Liver (tissue), 9 donors: ENCODE data around the gene RNF225. TPM values are rescaled to one million over a fixed set of nuclear protein-coding genes. Genes with fewer than 3 reads are reported as not detected.
A peak's percentile ranks its signal among the peaks of the same experiment; 100 is the strongest.

Experiments used
- DNase-seq: peaks from one replicate; pipeline ENCODE4 v3.0.0-alpha.2; 2017; ENCODE audit warnings: low spot score
- H3K27ac ChIP-seq, 2 donors: one replicate each; pipeline ENCODE4 v1.7.0; 2013; ENCODE audit warnings: inconsistent platforms in 2 of 2, low read length in 2 of 2, control low read depth in 1 of 2, low read depth in 1 of 2, mild to moderate bottlenecking in 1 of 2
- H3K27me3 ChIP-seq, 4 donors: one replicate each; pipeline versions ENCODE4 v1.6.1 to v1.7.0; 2013; ENCODE audit warnings: low read length in 3 of 4, inconsistent platforms in 1 of 4, mild to moderate bottlenecking in 1 of 4, moderate library complexity in 1 of 4; ENCODE audit not compliant: control insufficient read depth in 4 of 4, insufficient read depth in 4 of 4
- H3K36me3 ChIP-seq, 4 donors: one replicate each; pipeline versions ENCODE4 v1.6.1 to v1.7.0; 2013; ENCODE audit warnings: low read length in 3 of 4, mild to moderate bottlenecking in 3 of 4, low read depth in 1 of 4, moderate library complexity in 1 of 4; ENCODE audit not compliant: control insufficient read depth in 4 of 4, insufficient read depth in 3 of 4
- H3K4me1 ChIP-seq, 4 donors: one replicate each; pipeline versions ENCODE4 v1.6.1 to v1.7.0; 2013; ENCODE audit warnings: low read length in 3 of 4, mild to moderate bottlenecking in 3 of 4, moderate library complexity in 1 of 4; ENCODE audit not compliant: control insufficient read depth in 4 of 4, insufficient read depth in 4 of 4
- H3K4me3 ChIP-seq, 3 donors: one replicate each; pipeline versions ENCODE4 v1.6.1 to v1.7.0; 2013; ENCODE audit warnings: low read length in 3 of 3, control low read depth in 1 of 3, low read depth in 1 of 3, mild to moderate bottlenecking in 1 of 3
- H3K9ac ChIP-seq, 2 donors: one replicate each; pipeline ENCODE4 v1.7.0; 2013; ENCODE audit warnings: low read length in 2 of 2, mild to moderate bottlenecking in 2 of 2, moderate library complexity in 2 of 2, control low read depth in 1 of 2, low read depth in 1 of 2
- H3K9me3 ChIP-seq, 4 donors: one replicate each; pipeline versions ENCODE4 v1.6.1 to v1.7.0; 2013; ENCODE audit warnings: low read length in 3 of 4; ENCODE audit not compliant: control insufficient read depth in 4 of 4
- EGR1 ChIP-seq, 2 donors: IDR thresholded peaks; 2 replicates each; pipeline ENCODE4 v1.6.1; 2016 to 2018; ENCODE audit warnings: antibody characterized with exemption in 2 of 2, low read depth in 2 of 2
- FOXA1 ChIP-seq: IDR thresholded peaks from 2 replicates; pipeline ENCODE4 v1.6.1; 2016; ENCODE audit warnings: antibody characterized with exemption
- FOXA2 ChIP-seq: IDR thresholded peaks from 2 replicates; pipeline ENCODE4 v1.6.1; 2016; ENCODE audit warnings: antibody characterized with exemption
- GABPA ChIP-seq, 2 donors: IDR thresholded peaks in 1 of 2; conservative IDR thresholded peaks in 1 of 2; 2 replicates each; pipeline ENCODE4 v1.6.1; 2016; ENCODE audit warnings: antibody characterized with exemption in 2 of 2, mild to moderate bottlenecking in 1 of 2, moderate library complexity in 1 of 2
- HNF4A ChIP-seq, 2 donors: conservative IDR thresholded peaks; 2 replicates each; pipeline ENCODE4 v1.6.1; 2016; ENCODE audit warnings: antibody characterized with exemption in 2 of 2, mild to moderate bottlenecking in 2 of 2
- HNF4G ChIP-seq: IDR thresholded peaks from 2 replicates; pipeline ENCODE4 v1.6.1; 2016; ENCODE audit warnings: antibody characterized with exemption
- NR2F2 ChIP-seq: IDR thresholded peaks from 2 replicates; pipeline ENCODE4 v1.6.1; 2016; ENCODE audit warnings: antibody characterized with exemption
- RAD21 ChIP-seq, 2 donors: IDR thresholded peaks; 2 replicates each; pipeline ENCODE4 v1.6.1; 2016; ENCODE audit warnings: antibody characterized with exemption in 2 of 2, mild to moderate bottlenecking in 2 of 2
- RXRA ChIP-seq, 2 donors: IDR thresholded peaks; 2 replicates each; pipeline ENCODE4 v1.6.1; 2017 to 2018; ENCODE audit warnings: antibody characterized with exemption in 2 of 2, mild to moderate bottlenecking in 1 of 2
- SP1 ChIP-seq: IDR thresholded peaks from 2 replicates; pipeline ENCODE4 v1.6.1; 2018; ENCODE audit warnings: antibody characterized with exemption, mild to moderate bottlenecking
- TAF1 ChIP-seq: conservative IDR thresholded peaks from 2 replicates; pipeline ENCODE4 v1.6.1; 2016; ENCODE audit warnings: antibody characterized with exemption, mild to moderate bottlenecking
- YY1 ChIP-seq: IDR thresholded peaks from 2 replicates; pipeline ENCODE4 v1.6.1; 2016; ENCODE audit warnings: antibody characterized with exemption, mild to moderate bottlenecking
- WGBS: extraction: QIAGEN DNeasy Blood & Tissue Kit; methylation state at CpG from one replicate; pipeline ENCODE4 v1.1.7; 2013; 5-methylcytosine and 5-hydroxymethylcytosine counted together
- polyA plus RNA-seq, 2 donors: library from polyadenylated mRNA; stranded (reverse) in 1 of 2; unstranded in 1 of 2; fragments of 200-250 nt in 1 of 2; fragments of >200 nt in 1 of 2; fragmentation: Nextera tagmentation in 1 of 2; extraction: Ambion mirVana in 1 of 2; gene quantifications; one replicate each; pipeline versions ENCODE4 v1.2.1 to v1.2.3, GENCODE V29; 2013 to 2015
- total RNA-seq, 2 donors: library from RNA; depleted of rRNA; stranded (reverse); fragments of >200 nt; gene quantifications; one replicate each; pipeline ENCODE4 v1.2.3, GENCODE V29; 2014
- TF ChIP-seq, protein P1 (sequence below): IDR thresholded peaks from 2 replicates; pipeline ENCODE4 v1.6.1; 2016; ENCODE audit warnings: antibody characterized with exemption, mild to moderate bottlenecking
- TF ChIP-seq, protein P2 (sequence below): IDR thresholded peaks from 2 replicates; pipeline ENCODE4 v1.6.1; 2016; ENCODE audit warnings: antibody characterized with exemption
- TF ChIP-seq, protein P3 (sequence below): IDR thresholded peaks from 2 replicates; pipeline ENCODE4 v1.6.1; 2016; ENCODE audit warnings: antibody characterized with exemption
- TF ChIP-seq, protein P4 (sequence below): IDR thresholded peaks from 2 replicates; pipeline ENCODE4 v1.6.1; 2016; ENCODE audit warnings: antibody characterized with exemption
- TF ChIP-seq, protein P5 (sequence below): fragments of 150-350 bp; IDR thresholded peaks from 2 replicates; pipeline ENCODE4 v1.5.1; 2017; ENCODE audit warnings: improper control_type of control experiment, low read depth, low read length; ENCODE audit not compliant: missing input control
- donor health status: healthy.
- donor health status: healthy.
- donor health status: healthy.
- donor health status: healthy.
- donor health status: healthy.

RNF225 gene
- total and polyA plus RNA-seq, 4 donors = not detected

DNA sequence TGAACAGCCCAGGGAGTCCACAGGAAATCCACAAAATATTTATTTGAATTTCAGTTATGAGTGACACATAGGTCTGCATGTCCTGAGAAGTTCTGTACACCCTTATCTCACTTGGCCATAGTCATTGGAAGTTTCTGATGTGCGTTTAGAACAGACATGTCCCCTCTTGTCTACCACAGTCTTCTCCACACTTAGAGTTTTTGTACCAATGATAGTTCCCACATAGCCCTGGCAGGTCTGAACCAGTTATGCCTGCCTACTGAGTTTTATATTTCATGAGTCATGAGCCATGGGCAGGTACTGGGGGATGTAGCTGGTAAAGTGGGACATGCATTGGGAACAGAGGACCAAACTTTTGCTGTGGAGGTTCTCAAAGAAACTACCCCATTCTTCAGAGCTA, 33.2 kb downstream of the RNF225 start:
- Histone ChIP-seq H3K36me3 (peaks cover under 1 to 7% (median 5%) of the 10 kb centered on the region in 4 donors), H3K27me3 (no peaks in the 10 kb centered on the region), H3K9ac (no peak overlapping the region), H3K27ac (no peak overlapping the region), H3K9me3 (peaks cover 49 to 75% (median 63%) of the 10 kb centered on the region in 4 donors), H3K4me3 (peak overlapping the region in 2 of 3 donors; percentile 22 to 50), H3K4me1 (no peaks in the 10 kb centered on the region)
- TF ChIP-seq GABPA (IDR thresholded peaks at IDR 0.05 in 1 of 2, conservative IDR thresholded peaks at IDR 0.05 in 1 of 2) = no peak
- TF ChIP-seq HNF4G = no peak
- TF ChIP-seq SP1 = no peak
- no peak for TF ChIP-seq RAD21 (IDR thresholded peaks at IDR 0.05)
- TF ChIP-seq TAF1 = no peak
- TF ChIP-seq, protein P1, sequence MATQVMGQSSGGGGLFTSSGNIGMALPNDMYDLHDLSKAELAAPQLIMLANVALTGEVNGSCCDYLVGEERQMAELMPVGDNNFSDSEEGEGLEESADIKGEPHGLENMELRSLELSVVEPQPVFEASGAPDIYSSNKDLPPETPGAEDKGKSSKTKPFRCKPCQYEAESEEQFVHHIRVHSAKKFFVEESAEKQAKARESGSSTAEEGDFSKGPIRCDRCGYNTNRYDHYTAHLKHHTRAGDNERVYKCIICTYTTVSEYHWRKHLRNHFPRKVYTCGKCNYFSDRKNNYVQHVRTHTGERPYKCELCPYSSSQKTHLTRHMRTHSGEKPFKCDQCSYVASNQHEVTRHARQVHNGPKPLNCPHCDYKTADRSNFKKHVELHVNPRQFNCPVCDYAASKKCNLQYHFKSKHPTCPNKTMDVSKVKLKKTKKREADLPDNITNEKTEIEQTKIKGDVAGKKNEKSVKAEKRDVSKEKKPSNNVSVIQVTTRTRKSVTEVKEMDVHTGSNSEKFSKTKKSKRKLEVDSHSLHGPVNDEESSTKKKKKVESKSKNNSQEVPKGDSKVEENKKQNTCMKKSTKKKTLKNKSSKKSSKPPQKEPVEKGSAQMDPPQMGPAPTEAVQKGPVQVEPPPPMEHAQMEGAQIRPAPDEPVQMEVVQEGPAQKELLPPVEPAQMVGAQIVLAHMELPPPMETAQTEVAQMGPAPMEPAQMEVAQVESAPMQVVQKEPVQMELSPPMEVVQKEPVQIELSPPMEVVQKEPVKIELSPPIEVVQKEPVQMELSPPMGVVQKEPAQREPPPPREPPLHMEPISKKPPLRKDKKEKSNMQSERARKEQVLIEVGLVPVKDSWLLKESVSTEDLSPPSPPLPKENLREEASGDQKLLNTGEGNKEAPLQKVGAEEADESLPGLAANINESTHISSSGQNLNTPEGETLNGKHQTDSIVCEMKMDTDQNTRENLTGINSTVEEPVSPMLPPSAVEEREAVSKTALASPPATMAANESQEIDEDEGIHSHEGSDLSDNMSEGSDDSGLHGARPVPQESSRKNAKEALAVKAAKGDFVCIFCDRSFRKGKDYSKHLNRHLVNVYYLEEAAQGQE = no peak
- no peak for TF ChIP-seq YY1
- TF ChIP-seq, protein P2, sequence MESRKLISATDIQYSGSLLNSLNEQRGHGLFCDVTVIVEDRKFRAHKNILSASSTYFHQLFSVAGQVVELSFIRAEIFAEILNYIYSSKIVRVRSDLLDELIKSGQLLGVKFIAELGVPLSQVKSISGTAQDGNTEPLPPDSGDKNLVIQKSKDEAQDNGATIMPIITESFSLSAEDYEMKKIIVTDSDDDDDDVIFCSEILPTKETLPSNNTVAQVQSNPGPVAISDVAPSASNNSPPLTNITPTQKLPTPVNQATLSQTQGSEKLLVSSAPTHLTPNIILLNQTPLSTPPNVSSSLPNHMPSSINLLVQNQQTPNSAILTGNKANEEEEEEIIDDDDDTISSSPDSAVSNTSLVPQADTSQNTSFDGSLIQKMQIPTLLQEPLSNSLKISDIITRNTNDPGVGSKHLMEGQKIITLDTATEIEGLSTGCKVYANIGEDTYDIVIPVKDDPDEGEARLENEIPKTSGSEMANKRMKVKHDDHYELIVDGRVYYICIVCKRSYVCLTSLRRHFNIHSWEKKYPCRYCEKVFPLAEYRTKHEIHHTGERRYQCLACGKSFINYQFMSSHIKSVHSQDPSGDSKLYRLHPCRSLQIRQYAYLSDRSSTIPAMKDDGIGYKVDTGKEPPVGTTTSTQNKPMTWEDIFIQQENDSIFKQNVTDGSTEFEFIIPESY = no peak
- TF ChIP-seq, protein P3, sequence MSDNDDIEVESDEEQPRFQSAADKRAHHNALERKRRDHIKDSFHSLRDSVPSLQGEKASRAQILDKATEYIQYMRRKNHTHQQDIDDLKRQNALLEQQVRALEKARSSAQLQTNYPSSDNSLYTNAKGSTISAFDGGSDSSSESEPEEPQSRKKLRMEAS = no peak
- TF ChIP-seq HNF4A (conservative IDR thresholded peaks at IDR 0.05) = no peak
- TF ChIP-seq EGR1 (IDR thresholded peaks at IDR 0.05; ENCODE audit: low read depth in 2 of 2) = no peak
- TF ChIP-seq FOXA1 = no peak
- WGBS = 93% methylated on average over 1 of the region's 1 CpG
- DNase-seq = no peak

DNA sequence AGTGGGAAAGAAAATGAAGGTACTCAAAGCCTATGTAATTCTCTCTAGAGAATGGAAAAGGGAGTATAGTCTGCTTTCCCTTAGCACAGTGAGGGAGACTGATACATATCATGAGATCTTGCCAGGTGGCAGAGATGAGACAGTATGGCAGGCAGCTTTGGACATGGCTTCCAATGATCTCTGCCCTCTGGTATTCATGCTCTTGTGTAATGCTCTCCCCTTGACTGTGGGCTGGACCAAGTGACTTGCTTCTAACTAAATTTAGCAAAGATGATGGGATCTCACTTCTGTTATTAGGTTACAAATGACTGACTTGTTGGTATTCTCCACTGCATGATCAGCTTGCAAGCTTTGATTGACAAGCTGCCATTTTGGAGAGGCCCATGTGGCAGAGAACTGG, 34.3 kb downstream of the RNF225 start:
- Histone ChIP-seq H3K36me3 (peaks cover 8 to 18% (median 16%) of the 10 kb centered on the region in 4 donors), H3K9me3 (peaks cover 57 to 84% (median 74%) of the 10 kb centered on the region in 4 donors), H3K4me3 (peak overlapping the region in 2 of 3 donors; percentile 7 to 50), H3K27me3 (no peaks in the 10 kb centered on the region), H3K27ac (no peak overlapping the region), H3K4me1 (no peaks in the 10 kb centered on the region), H3K9ac (no peak overlapping the region)
- DNase-seq = no peak
- TF ChIP-seq, protein P4, sequence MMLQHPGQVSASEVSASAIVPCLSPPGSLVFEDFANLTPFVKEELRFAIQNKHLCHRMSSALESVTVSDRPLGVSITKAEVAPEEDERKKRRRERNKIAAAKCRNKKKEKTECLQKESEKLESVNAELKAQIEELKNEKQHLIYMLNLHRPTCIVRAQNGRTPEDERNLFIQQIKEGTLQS = no peak
- TF ChIP-seq EGR1 (IDR thresholded peaks at IDR 0.05; ENCODE audit: low read depth in 2 of 2) (no peak), GABPA (IDR thresholded peaks at IDR 0.05 in 1 of 2, conservative IDR thresholded peaks at IDR 0.05 in 1 of 2) (no peak), RXRA (IDR thresholded peaks at IDR 0.05) (no peak), HNF4A (conservative IDR thresholded peaks at IDR 0.05) (no peak), RAD21 (IDR thresholded peaks at IDR 0.05) (no peak), NR2F2 (no peak), FOXA2 (no peak), SP1 (no peak), YY1 (no peak), HNF4G (no peak)
- TF ChIP-seq, protein P3 = no peak
- TF ChIP-seq, protein P1 = no peak
- TF ChIP-seq, protein P5, sequence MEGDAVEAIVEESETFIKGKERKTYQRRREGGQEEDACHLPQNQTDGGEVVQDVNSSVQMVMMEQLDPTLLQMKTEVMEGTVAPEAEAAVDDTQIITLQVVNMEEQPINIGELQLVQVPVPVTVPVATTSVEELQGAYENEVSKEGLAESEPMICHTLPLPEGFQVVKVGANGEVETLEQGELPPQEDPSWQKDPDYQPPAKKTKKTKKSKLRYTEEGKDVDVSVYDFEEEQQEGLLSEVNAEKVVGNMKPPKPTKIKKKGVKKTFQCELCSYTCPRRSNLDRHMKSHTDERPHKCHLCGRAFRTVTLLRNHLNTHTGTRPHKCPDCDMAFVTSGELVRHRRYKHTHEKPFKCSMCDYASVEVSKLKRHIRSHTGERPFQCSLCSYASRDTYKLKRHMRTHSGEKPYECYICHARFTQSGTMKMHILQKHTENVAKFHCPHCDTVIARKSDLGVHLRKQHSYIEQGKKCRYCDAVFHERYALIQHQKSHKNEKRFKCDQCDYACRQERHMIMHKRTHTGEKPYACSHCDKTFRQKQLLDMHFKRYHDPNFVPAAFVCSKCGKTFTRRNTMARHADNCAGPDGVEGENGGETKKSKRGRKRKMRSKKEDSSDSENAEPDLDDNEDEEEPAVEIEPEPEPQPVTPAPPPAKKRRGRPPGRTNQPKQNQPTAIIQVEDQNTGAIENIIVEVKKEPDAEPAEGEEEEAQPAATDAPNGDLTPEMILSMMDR = no peak
- TF ChIP-seq, protein P2 = no peak
